BJ (cell line): ENCODE measurements around the gene SLC16A7. TPM values are rescaled to one million over a fixed set of nuclear protein-coding genes. Genes with fewer than 3 reads are reported as not detected.

Source experiments
- CTCF ChIA-PET: fragments of 350-600 bp; formaldehyde crosslinking; extraction: SDS; loops from one replicate; lab custom pipeline; 2021; ENCODE audit warnings: antibody characterized with exemption, inconsistent platforms; lab: Yijun Ruan, JAX
- POLR2A ChIA-PET: fragments of 300-600 bp; sonication (Branson Sonifier 250); formaldehyde crosslinking; extraction: SDS; loops from one replicate; lab custom pipeline; 2021; ENCODE audit warnings: antibody characterized with exemption; lab: Charles Lee
- DNase-seq: peaks from one replicate; pipeline ENCODE4 v3.0.0-alpha.2; 2011; ENCODE audit warnings: low read depth
- H3K27me3 ChIP-seq: 2 replicates; pipeline ENCODE4 v1.6.0; 2011; ENCODE audit warnings: low read length; ENCODE audit not compliant: control insufficient read depth, insufficient read depth
- H3K36me3 ChIP-seq: 2 replicates; pipeline ENCODE4 v1.5.1; 2011; ENCODE audit warnings: low read length; ENCODE audit not compliant: control insufficient read depth, insufficient read depth
- H3K4me3 ChIP-seq: 2 replicates; pipeline ENCODE4 v1.5.1; 2011; ENCODE audit warnings: low read depth, mild to moderate bottlenecking, control low read depth, low read length
- polyA plus RNA-seq: library from polyadenylated mRNA; depleted of rRNA; stranded (reverse); fragments of >200 nt; gene quantifications from 2 replicates; pipeline ENCODE4 v1.2.3, GENCODE V29; 2011
- TF ChIP-seq, protein P1 (sequence below): IDR thresholded peaks from 2 replicates; pipeline ENCODE4 v1.5.1; 2011; ENCODE audit warnings: low read depth, mild to moderate bottlenecking, control low read depth, inconsistent platforms, low read length, moderate library complexity; ENCODE audit not compliant: insufficient read depth

SLC16A7 gene
- polyA plus RNA-seq, 1 experiment = 23.0 TPM

DNA sequence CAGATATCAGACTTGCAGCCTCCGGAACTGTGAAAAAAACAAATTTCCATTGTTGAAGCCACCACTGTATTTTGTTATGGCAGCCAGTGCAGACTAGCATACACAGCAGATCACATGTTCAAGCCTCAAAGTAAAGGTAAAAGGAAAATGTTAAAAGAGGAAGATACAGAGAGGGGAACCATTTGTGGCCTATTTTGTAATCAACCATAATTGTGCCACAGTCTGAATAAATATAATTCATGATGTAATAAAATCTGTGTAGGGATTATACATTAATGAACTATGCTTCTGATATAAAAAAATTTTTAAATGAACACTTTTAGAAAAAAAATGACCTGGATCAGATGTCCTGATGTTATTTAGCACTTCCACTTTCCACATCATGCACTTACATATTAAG is 79.6 kb downstream of the SLC16A7 start:
- H3K36me3 ChIP-seq = no peaks in the 10 kb centered on the region; the same call in 1 of the 2 replicates
- no peak for DNase-seq
- H3K27me3 ChIP-seq = no peaks in the 10 kb centered on the region
- no peak overlapping the region for H3K4me3 ChIP-seq
- CTCF ChIA-PET = no interaction called here
- TF ChIP-seq, protein P1, sequence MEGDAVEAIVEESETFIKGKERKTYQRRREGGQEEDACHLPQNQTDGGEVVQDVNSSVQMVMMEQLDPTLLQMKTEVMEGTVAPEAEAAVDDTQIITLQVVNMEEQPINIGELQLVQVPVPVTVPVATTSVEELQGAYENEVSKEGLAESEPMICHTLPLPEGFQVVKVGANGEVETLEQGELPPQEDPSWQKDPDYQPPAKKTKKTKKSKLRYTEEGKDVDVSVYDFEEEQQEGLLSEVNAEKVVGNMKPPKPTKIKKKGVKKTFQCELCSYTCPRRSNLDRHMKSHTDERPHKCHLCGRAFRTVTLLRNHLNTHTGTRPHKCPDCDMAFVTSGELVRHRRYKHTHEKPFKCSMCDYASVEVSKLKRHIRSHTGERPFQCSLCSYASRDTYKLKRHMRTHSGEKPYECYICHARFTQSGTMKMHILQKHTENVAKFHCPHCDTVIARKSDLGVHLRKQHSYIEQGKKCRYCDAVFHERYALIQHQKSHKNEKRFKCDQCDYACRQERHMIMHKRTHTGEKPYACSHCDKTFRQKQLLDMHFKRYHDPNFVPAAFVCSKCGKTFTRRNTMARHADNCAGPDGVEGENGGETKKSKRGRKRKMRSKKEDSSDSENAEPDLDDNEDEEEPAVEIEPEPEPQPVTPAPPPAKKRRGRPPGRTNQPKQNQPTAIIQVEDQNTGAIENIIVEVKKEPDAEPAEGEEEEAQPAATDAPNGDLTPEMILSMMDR = no peak
- POLR2A ChIA-PET = no interaction called here

DNA sequence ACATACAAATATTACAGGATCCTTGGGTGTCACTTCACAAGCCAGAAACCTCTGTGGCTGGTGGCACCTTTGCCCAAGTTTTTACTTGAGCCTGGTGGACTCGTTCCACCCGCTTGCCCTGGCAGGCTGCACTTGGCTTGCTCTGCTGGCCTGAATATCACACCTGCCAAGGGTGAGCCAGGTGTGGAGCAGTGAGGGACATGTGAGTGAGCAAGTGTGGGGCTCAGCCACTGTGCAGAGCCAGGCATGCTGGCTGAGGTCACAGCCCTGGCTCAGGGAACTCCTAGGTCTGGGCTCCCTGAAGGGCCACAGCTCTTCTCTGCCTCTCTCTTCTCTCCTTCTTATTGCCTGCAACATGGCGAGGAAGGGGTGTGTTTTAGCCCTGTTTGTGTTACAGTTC is 82.0 kb downstream of the SLC16A7 start:
- ChIA-PET POLR2A (no interaction called here), CTCF (interaction anchor here (0.5 kb wide), 1 partner anchor 274 kb away, joined by 3 read pairs; no protein-coding TSS in a partner anchor)
- Histone ChIP-seq H3K36me3 (no peaks in the 10 kb centered on the region; the same call in 1 of the 2 replicates), H3K27me3 (no peaks in the 10 kb centered on the region), H3K4me3 (no peak overlapping the region)
- DNase-seq = no peak
- TF ChIP-seq, protein P1 = no peak

DNA sequence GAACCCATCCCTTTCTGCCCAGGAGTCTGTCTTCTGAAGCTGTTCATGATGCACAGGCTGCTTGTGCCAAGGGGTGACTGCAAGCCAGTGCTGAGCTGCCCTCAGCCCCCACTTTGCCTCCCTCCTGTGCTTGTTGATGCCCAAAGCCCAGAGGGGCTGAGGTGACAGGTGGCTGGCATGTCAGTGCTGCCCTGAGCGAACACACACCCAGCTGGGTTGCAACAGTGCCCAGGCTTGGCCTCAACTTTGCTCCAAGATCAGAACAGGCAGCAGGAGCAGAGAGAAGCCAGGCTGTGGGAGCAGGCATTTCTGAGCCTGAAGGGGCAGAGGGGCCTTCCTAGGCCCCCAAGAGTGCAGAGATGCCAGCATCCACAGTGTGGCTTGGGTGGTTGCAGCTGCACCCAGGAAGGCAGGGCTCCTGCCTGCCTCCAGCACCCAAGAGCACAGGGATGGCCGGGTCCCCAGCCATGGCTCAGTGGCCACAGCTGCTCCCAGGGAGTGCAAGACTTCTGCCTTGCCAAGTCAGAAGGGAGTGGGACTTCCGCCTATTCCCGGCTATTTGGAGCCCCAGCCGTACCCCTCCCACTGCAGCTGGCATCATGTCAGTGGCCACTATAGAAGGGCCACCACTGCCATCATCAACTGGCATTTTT is 83.1 kb downstream of the SLC16A7 start:
- Histone ChIP-seq H3K4me3 (no peak overlapping the region), H3K27me3 (no peaks in the 10 kb centered on the region), H3K36me3 (no peaks in the 10 kb centered on the region; the same call in 1 of the 2 replicates)
- CTCF ChIA-PET = no interaction called here
- no peak for DNase-seq
- POLR2A ChIA-PET = no interaction called here
- TF ChIP-seq, protein P1 = no peak

DNA sequence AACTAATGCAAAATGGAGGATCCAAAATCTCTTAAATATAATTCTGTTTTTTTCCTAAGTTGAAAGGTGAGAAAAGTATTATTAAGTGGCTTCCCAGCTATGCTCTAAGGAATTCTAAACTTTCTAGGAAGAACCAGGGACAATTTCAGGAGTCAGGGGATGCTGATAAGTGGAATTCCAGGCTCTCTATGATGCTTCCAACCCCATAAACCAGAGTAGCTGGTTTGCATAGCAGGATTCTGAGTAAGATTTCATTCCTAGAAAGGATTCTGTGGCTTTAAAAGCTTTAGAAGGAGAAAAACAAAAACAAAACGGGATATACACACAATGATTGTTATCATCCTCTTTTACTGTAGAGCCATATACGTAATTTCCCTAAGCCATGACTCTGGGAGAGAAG is 93.9 kb downstream of the SLC16A7 start:
- Histone ChIP-seq H3K36me3 (no peaks in the 10 kb centered on the region), H3K27me3 (no peaks in the 10 kb centered on the region), H3K4me3 (no peak overlapping the region)
- no peak for DNase-seq
- TF ChIP-seq, protein P1 = no peak
- ChIA-PET POLR2A (no interaction called here), CTCF (interaction anchor here (0.6 kb wide), 1 partner anchor 267 kb away, joined by 3 read pairs; no protein-coding TSS in a partner anchor)

DNA sequence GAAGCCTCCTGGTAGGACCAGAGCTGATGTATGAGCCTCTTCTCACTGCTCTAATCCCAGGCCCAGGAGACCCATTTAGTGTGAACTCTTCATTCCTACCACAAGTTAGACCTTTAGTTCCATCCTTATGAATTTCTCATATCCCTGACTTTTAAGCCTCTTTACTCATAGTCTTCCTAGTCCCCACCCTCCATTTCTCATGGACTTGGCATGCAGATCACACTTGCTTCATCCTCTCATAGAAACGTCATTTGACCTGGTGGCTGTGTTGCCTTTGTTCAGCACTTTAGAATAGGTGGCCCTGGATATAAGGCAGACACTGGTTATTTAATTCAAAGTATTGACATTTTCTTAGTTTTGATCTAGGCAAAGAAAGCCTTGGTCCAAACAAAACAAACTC is 99.5 kb downstream of the SLC16A7 start:
- POLR2A ChIA-PET = no interaction called here
- TF ChIP-seq, protein P1 = peak; percentile 8; the same call in 1 of the 2 replicates
- no peaks in the 10 kb centered on the region for H3K36me3 ChIP-seq
- no peak overlapping the region for H3K4me3 ChIP-seq
- DNase-seq = no peak
- H3K27me3 ChIP-seq = no peaks in the 10 kb centered on the region
- CTCF ChIA-PET = interaction anchor here (1.2 kb wide), 1 partner anchor 38 kb away, joined by 3 read pairs; no protein-coding TSS in a partner anchor
